Right ventricle myocardium inferior (tissue), 1 donor: ENCODE measurements around the gene ACTL6A. TPM values are rescaled to one million over a fixed set of nuclear protein-coding genes. Genes with fewer than 3 reads are reported as not detected.

Source experiments
- total RNA-seq: library from RNA; stranded (reverse); fragmentation: NEBNext Ultra II Directional; extraction: Animal tissue kit (Norgen Biotek cat#: 25700); gene quantifications from one replicate; pipeline ENCODE4 v1.2.1, GENCODE V29; 2021
- donor health status: DM: no; HTN: yes; CAD: no; lungs with severe emphysema.

The ACTL6A gene
- total RNA-seq, 1 donor from 2014 or later: 19.1 TPM

Other genes with a start within 250 kb of the ACTL6A start
- gene ZNF639, start 239.9 kb upstream of the ACTL6A start, total RNA-seq: 31.2 TPM
- 64.5 TPM for gene MFN1, start 215.2 kb upstream of the ACTL6A start, total RNA-seq
- gene GNB4, start 111.5 kb upstream of the ACTL6A start, total RNA-seq: 15.8 TPM
- 44.4 TPM for gene MRPL47, start 41.7 kb downstream of the ACTL6A start, total RNA-seq
- gene NDUFB5, start 41.9 kb downstream of the ACTL6A start, total RNA-seq: 365 TPM
- 122 TPM for gene USP13, start 90.1 kb downstream of the ACTL6A start, total RNA-seq